CD14-positive monocyte (primary cell): ENCODE data around the gene QPCT. TPM values are rescaled to one million over a fixed set of nuclear protein-coding genes. Genes with fewer than 3 reads are reported as not detected.
"Not testable (repeated sequence)": the region's sequence is repeated elsewhere in the genome, so short reads cannot be mapped to it uniquely, and the experiment has no call there.

Experiments
- DNase-seq, 3 donors: peaks; one replicate each; pipeline ENCODE4 v3.0.0-alpha.2; 2011 to 2022
- H2AFZ ChIP-seq: 2 replicates; pipeline ENCODE4 v1.6.0; 2012; ENCODE audit warnings: mild to moderate bottlenecking, low read depth, low read length, inconsistent platforms; ENCODE audit not compliant: insufficient read depth, poor library complexity, severe bottlenecking
- H3K27ac ChIP-seq, 2 donors: 1 replicate in 1 of 2; 2 replicates in 1 of 2; pipeline ENCODE4 v1.5.1; 2012 to 2013; ENCODE audit warnings: low read length in 2 of 2, control low read depth in 1 of 2, inconsistent platforms in 1 of 2, low read depth in 1 of 2, mild to moderate bottlenecking in 1 of 2
- H3K27me3 ChIP-seq, 2 donors: one replicate each; pipeline versions ENCODE4 v1.6.0 to v1.6.1; 2011 to 2013; ENCODE audit warnings: low read length in 2 of 2; ENCODE audit not compliant: control insufficient read depth in 2 of 2, insufficient read depth in 2 of 2
- H3K36me3 ChIP-seq, 2 donors: replicated peaks in 1 of 2; 1 replicate in 1 of 2; 2 replicates in 1 of 2; pipeline versions ENCODE4 v1.5.1 to v1.6.1; 2012 to 2013; ENCODE audit warnings: low read length in 2 of 2, control low read depth in 1 of 2, inconsistent platforms in 1 of 2, mild to moderate bottlenecking in 1 of 2; ENCODE audit not compliant: insufficient read depth in 2 of 2, control insufficient read depth in 1 of 2
- H3K4me1 ChIP-seq, 2 donors: 1 replicate in 1 of 2; 2 replicates in 1 of 2; pipeline versions ENCODE4 v1.5.1 to v1.6.1; 2012 to 2013; ENCODE audit warnings: low read length in 2 of 2, control low read depth in 1 of 2, inconsistent platforms in 1 of 2, mild to moderate bottlenecking in 1 of 2, moderate library complexity in 1 of 2; ENCODE audit not compliant: insufficient read depth in 2 of 2, control insufficient read depth in 1 of 2
- H3K4me2 ChIP-seq: replicated peaks from 2 replicates; pipeline ENCODE3; 2012; ENCODE audit warnings: low read length, moderate library complexity, mild to moderate bottlenecking; ENCODE audit not compliant: poor library complexity, severe bottlenecking; ENCODE audit errors: extremely low read depth
- H3K4me3 ChIP-seq, 3 experiments: fragments of 200-600 bp in 1 of 3; sonication (generic) in 1 of 3; replicated peaks in 1 of 3; 1 replicate in 2 of 3; 2 replicates in 1 of 3; pipeline ENCODE4 v1.5.1; 2011 to 2013; ENCODE audit warnings: low read length in 3 of 3, mild to moderate bottlenecking in 3 of 3, control low read depth in 2 of 3, low read depth in 2 of 3, inconsistent platforms in 1 of 3, moderate library complexity in 1 of 3
- H3K79me2 ChIP-seq: 2 replicates; pipeline ENCODE4 v1.6.0; 2012; ENCODE audit warnings: mild to moderate bottlenecking, control low read depth, inconsistent platforms, low read length, moderate library complexity; ENCODE audit not compliant: insufficient read depth
- H3K9ac ChIP-seq: 2 replicates; pipeline ENCODE4 v1.6.0; 2017; ENCODE audit warnings: low read length, mild to moderate bottlenecking; ENCODE audit not compliant: insufficient read depth, poor library complexity, severe bottlenecking
- H3K9me3 ChIP-seq, 2 donors: replicated peaks in 1 of 2; 1 replicate in 1 of 2; 2 replicates in 1 of 2; pipeline versions ENCODE4 v1.5.1 to v1.6.1; 2012 to 2013; ENCODE audit warnings: low read length in 2 of 2, control low read depth in 1 of 2; ENCODE audit not compliant: control insufficient read depth in 1 of 2, insufficient read depth in 1 of 2
- H4K20me1 ChIP-seq: 2 replicates; pipeline ENCODE4 v1.6.0; 2012; ENCODE audit warnings: mild to moderate bottlenecking, low read length, control low read depth, moderate library complexity; ENCODE audit not compliant: insufficient read depth
- H3K27ac Mint-ChIP-seq, 7 donors: one replicate each; pipeline ENCODE4 v1.8.0; 2020; ENCODE audit warnings: mild to moderate bottlenecking in 7 of 7, mixed read lengths in 7 of 7, moderate library complexity in 6 of 7, inconsistent platforms in 2 of 7
- H3K27me3 Mint-ChIP-seq, 3 donors: one replicate each; pipeline ENCODE4 v1.8.0; 2021 to 2022; ENCODE audit warnings: low read depth in 3 of 3, mild to moderate bottlenecking in 3 of 3, mixed read lengths in 3 of 3, moderate library complexity in 3 of 3, inconsistent platforms in 1 of 3
- H3K36me3 Mint-ChIP-seq, 2 donors: one replicate each; pipeline ENCODE4 v1.8.0; 2020; ENCODE audit warnings: mixed read lengths in 2 of 2, inconsistent platforms in 1 of 2, mild to moderate bottlenecking in 1 of 2
- H3K4me1 Mint-ChIP-seq: one replicate; pipeline ENCODE4 v1.8.0; 2020; ENCODE audit warnings: mild to moderate bottlenecking, mixed read lengths
- H3K4me3 Mint-ChIP-seq, 2 donors: one replicate each; pipeline ENCODE4 v1.8.0; 2020; ENCODE audit warnings: mild to moderate bottlenecking in 2 of 2, mixed read lengths in 2 of 2, moderate library complexity in 1 of 2
- H3K9me3 Mint-ChIP-seq, 7 donors: one replicate each; pipeline ENCODE4 v1.8.0; 2020 to 2022; ENCODE audit warnings: mixed read lengths in 7 of 7, mild to moderate bottlenecking in 6 of 7, moderate library complexity in 6 of 7, inconsistent platforms in 2 of 7
- WGBS: methylation state at CpG from one replicate; pipeline ENCODE4 v1.1.5; 2013; ENCODE audit warnings: missing lambda C conversion rate; ENCODE audit not compliant: insufficient coverage; 5-methylcytosine and 5-hydroxymethylcytosine counted together
- intact Hi-C, 2 donors: fragments of 100-400 bp; cut with micrococcal nuclease; formaldehyde crosslinking; loops; one replicate each; pipeline versions ENCODE4 v1.15.0 to v1.15.1; 2023
- polyA minus RNA-seq: library from RNA; depleted of rRNA, polyadenylated mRNA; stranded (reverse); fragments of >200 nt; gene quantifications from 2 replicates; pipeline ENCODE4 v1.2.3, GENCODE V29; 2012
- polyA plus RNA-seq, 3 donors: library from polyadenylated mRNA; depleted of rRNA in 1 of 3; unstranded in 2 of 3; stranded (reverse) in 1 of 3; fragments of 300-500 nt in 2 of 3; fragments of >200 nt in 1 of 3; fragmentation: Illumina TruSeq in 2 of 3; gene quantifications; 1 replicate in 2 of 3; 2 replicates in 1 of 3; pipeline ENCODE4 v1.2.3, GENCODE V29; 2012 to 2021
- total RNA-seq, 12 experiments: library from RNA in 1 of 12; stranded (reverse) in 1 of 12; fragments of 120-200 nt in 1 of 12; gene quantifications; one replicate each; pipeline ENCODE4 v1.2.4 and lab custom pipeline; 2013 to 2026; ENCODE audit warnings: mixed read lengths in 6 of 12, inconsistent platforms in 1 of 12
- TF ChIP-seq, protein P1 (sequence below): fragments of 200-600 bp; IDR thresholded peaks from one replicate; pipeline ENCODE4 v1.8.0; 2022; ENCODE audit warnings: antibody characterized with exemption, mild to moderate bottlenecking

QPCT gene
- total RNA-seq (2013) = 81.8 TPM
- 100 to 1,000 TPM in 2 of 3 donors, 10 to 100 TPM in 1; 54.7 to 302 (median 272) TPM for polyA plus RNA-seq
- 54.0 and 80.1 TPM in 2 replicates for polyA minus RNA-seq
- 22.2 to 107 (median 77.3) reads per million in 11 experiments for total RNA-seq (lab: John Stamatoyannopoulos, UW)

GRCh38 chr2:37344453-37345361, at the start of gene QPCT:
QPCT (plus strand) TSS chr2:37344630; CDS start chr2:37344732, 102 bp downstream.
- Histone ChIP-seq H3K36me3 (no peaks in the 10 kb centered on the region), H3K79me2 (peaks cover 47% of the 10 kb centered on the region), H3K27ac (peak within 1 kb of the TSS; percentile 82 to 84), H3K27me3 (no peaks in the 10 kb centered on the region), H3K4me3 (peak within 1 kb of the TSS; percentile 43 to 88 (median 61)), H3K9me3 (no peaks in the 10 kb centered on the region), H3K4me1 (peaks cover 52 to 65% of the 10 kb centered on the region in 2 donors), H3K9ac (peak within 1 kb of the TSS; percentile 86), H2AFZ (peak within 1 kb of the TSS; percentile 90), H4K20me1 (peaks cover 8% of the 10 kb centered on the region), H3K4me2 (peak within 1 kb of the TSS; percentile 92)
- Mint-ChIP-seq H3K36me3 (peaks cover 0 to 5% of the 10 kb centered on the region in 2 donors), H3K4me3 (peak within 1 kb of the TSS; percentile 91 to 94), H3K27ac (peak within 1 kb of the TSS; percentile 96 to 100 (median 98)), H3K4me1 (peaks cover 57% of the 10 kb centered on the region), H3K27me3 (peaks cover 2 to 3% (median 3%) of the 10 kb centered on the region in 3 donors), H3K9me3 (peaks cover 0 to 3% (median 0%) of the 10 kb centered on the region in 7 donors)
- intact Hi-C loops = loop anchor here in 1 of 2 donors (5.0 kb wide), 1 partner anchor 483 kb away; no protein-coding TSS in a partner anchor
- WGBS = under 1% methylated on average over 70 of the region's 73 CpGs
- TF ChIP-seq, protein P1, sequence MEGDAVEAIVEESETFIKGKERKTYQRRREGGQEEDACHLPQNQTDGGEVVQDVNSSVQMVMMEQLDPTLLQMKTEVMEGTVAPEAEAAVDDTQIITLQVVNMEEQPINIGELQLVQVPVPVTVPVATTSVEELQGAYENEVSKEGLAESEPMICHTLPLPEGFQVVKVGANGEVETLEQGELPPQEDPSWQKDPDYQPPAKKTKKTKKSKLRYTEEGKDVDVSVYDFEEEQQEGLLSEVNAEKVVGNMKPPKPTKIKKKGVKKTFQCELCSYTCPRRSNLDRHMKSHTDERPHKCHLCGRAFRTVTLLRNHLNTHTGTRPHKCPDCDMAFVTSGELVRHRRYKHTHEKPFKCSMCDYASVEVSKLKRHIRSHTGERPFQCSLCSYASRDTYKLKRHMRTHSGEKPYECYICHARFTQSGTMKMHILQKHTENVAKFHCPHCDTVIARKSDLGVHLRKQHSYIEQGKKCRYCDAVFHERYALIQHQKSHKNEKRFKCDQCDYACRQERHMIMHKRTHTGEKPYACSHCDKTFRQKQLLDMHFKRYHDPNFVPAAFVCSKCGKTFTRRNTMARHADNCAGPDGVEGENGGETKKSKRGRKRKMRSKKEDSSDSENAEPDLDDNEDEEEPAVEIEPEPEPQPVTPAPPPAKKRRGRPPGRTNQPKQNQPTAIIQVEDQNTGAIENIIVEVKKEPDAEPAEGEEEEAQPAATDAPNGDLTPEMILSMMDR = no peak
- DNase-seq = peak; percentile 61 to 73 (median 71)

- peaks cover 10% of the 10 kb centered on the region for H3K4me1 Mint-ChIP-seq
- H3K4me2 ChIP-seq, H3K4me3 ChIP-seq, H3K27ac ChIP-seq, H2AFZ ChIP-seq, H3K27me3 ChIP-seq, intact Hi-C loops, H3K9ac ChIP-seq, DNase-seq, H3K9me3 Mint-ChIP-seq, H3K27me3 Mint-ChIP-seq, H3K4me1 ChIP-seq, H3K4me3 Mint-ChIP-seq, H3K27ac Mint-ChIP-seq, H3K9me3 ChIP-seq: not testable (repeated sequence)
- peaks cover 13 to 38% of the 10 kb centered on the region in 2 donors for H3K36me3 ChIP-seq
- no CpG with 5 or more reads among the region's 2 CpGs for WGBS
- peaks cover 20 to 39% of the 10 kb centered on the region in 2 donors for H3K36me3 Mint-ChIP-seq
- H4K20me1 ChIP-seq = peaks cover 13% of the 10 kb centered on the region
- H3K79me2 ChIP-seq = peaks cover 60% of the 10 kb centered on the region
Measured at GRCh38 chr2:37294858-37295257, 49.6 kb upstream of the QPCT start.
